ENCODE measurements around the gene CPSF3. TPM values are rescaled to one million over a fixed set of nuclear protein-coding genes. Genes with fewer than 3 reads are reported as not detected.

CPSF3 gene
- total and polyA plus RNA-seq, 2 of the 13 experiments (the other 11 are each of a cell fraction or from before 2014, with no cell fraction given), result 19.8 to 93.0 TPM

- no peak overlapping the region for H3K27ac ChIP-seq (ENCODE audit: extremely low read length, insufficient read depth, low read length)
- H3K36me3 ChIP-seq (replicated peaks in 1 of 2; ENCODE audit: control insufficient read depth in 1 of 2, insufficient read depth in 2 of 2, low read length in 2 of 2), result peaks cover 13 to 46% of the 10 kb centered on the region in 2 experiments
- no peaks in the 10 kb centered on the region for H3K27me3 ChIP-seq (ENCODE audit: control insufficient read depth in 1 of 2, insufficient read depth in 2 of 2, low read length in 2 of 2)
- FAIRE-seq, result no peak
- TF ChIP-seq GFI1 (CRISPR knock-in tag; IDR thresholded peaks at IDR 0.05; ENCODE audit: borderline replicate concordance) (no peak), ELF3 (CRISPR knock-in tag; IDR thresholded peaks at IDR 0.05) (no peak), SMYD3 (CRISPR knock-in tag; IDR thresholded peaks at IDR 0.05) (no peak), ZNF446 (CRISPR knock-in tag; IDR thresholded peaks at IDR 0.05) (no peak), EP300 (IDR thresholded peaks at IDR 0.05; ENCODE audit: low read depth in 2 of 2, low read length in 2 of 2) (no peak), EP300 (CRISPR knock-in tag; IDR thresholded peaks at IDR 0.05; ENCODE audit: borderline replicate concordance) (no peak)
- TF ChIP-seq, protein P1, sequence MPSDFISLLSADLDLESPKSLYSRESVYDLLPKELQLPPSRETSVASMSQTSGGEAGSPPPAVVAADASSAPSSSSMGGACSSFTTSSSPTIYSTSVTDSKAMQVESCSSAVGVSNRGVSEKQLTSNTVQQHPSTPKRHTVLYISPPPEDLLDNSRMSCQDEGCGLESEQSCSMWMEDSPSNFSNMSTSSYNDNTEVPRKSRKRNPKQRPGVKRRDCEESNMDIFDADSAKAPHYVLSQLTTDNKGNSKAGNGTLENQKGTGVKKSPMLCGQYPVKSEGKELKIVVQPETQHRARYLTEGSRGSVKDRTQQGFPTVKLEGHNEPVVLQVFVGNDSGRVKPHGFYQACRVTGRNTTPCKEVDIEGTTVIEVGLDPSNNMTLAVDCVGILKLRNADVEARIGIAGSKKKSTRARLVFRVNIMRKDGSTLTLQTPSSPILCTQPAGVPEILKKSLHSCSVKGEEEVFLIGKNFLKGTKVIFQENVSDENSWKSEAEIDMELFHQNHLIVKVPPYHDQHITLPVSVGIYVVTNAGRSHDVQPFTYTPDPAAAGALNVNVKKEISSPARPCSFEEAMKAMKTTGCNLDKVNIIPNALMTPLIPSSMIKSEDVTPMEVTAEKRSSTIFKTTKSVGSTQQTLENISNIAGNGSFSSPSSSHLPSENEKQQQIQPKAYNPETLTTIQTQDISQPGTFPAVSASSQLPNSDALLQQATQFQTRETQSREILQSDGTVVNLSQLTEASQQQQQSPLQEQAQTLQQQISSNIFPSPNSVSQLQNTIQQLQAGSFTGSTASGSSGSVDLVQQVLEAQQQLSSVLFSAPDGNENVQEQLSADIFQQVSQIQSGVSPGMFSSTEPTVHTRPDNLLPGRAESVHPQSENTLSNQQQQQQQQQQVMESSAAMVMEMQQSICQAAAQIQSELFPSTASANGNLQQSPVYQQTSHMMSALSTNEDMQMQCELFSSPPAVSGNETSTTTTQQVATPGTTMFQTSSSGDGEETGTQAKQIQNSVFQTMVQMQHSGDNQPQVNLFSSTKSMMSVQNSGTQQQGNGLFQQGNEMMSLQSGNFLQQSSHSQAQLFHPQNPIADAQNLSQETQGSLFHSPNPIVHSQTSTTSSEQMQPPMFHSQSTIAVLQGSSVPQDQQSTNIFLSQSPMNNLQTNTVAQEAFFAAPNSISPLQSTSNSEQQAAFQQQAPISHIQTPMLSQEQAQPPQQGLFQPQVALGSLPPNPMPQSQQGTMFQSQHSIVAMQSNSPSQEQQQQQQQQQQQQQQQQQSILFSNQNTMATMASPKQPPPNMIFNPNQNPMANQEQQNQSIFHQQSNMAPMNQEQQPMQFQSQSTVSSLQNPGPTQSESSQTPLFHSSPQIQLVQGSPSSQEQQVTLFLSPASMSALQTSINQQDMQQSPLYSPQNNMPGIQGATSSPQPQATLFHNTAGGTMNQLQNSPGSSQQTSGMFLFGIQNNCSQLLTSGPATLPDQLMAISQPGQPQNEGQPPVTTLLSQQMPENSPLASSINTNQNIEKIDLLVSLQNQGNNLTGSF (CRISPR knock-in tag; IDR thresholded peaks at IDR 0.05), result no peak
- TF ChIP-seq, protein P2, sequence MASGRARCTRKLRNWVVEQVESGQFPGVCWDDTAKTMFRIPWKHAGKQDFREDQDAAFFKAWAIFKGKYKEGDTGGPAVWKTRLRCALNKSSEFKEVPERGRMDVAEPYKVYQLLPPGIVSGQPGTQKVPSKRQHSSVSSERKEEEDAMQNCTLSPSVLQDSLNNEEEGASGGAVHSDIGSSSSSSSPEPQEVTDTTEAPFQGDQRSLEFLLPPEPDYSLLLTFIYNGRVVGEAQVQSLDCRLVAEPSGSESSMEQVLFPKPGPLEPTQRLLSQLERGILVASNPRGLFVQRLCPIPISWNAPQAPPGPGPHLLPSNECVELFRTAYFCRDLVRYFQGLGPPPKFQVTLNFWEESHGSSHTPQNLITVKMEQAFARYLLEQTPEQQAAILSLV (CRISPR knock-in tag; IDR thresholded peaks at IDR 0.05; ENCODE audit: borderline replicate concordance), result no peak
- no peaks in the 10 kb centered on the region for H3K9me3 ChIP-seq (ENCODE audit: low read length)
- POLR2A ChIA-PET, result no interaction called here
- no peaks in the 10 kb centered on the region for H4K20me1 ChIP-seq (ENCODE audit: insufficient read depth, low read length)
- peaks cover 8% of the 10 kb centered on the region; the same call in 1 of the 2 replicates for H3K4me1 ChIP-seq (ENCODE audit: insufficient read depth, low read length)
- in situ Hi-C loops (cut with HindIII; ENCODE audit: extremely low pct_ligation_motif_present, low pct_unique_long_range_greater_than_20kb) (no loop called here), intact Hi-C loops (cut with micrococcal nuclease; ENCODE audit: unreplicated experiment) (no loop called here)
- H3K4me3 ChIP-seq (replicated peaks in 1 of 3; ENCODE audit: insufficient read depth in 1 of 3, low read depth in 2 of 3, low read length in 3 of 3), result no peak overlapping the region
- no TSS peak for BruUV-seq (replicated peaks)
- no peak overlapping the region for H2AFZ ChIP-seq (ENCODE audit: low read length)
- no peak for DNase-seq (ENCODE audit: low spot score)
- H3K4me2 ChIP-seq (ENCODE audit: low read depth, low read length), result no peak overlapping the region
- CTCF ChIA-PET (ENCODE audit: low intra/inter-chr PET ratio, low total read pairs), result no interaction called here
- no peaks in the 10 kb centered on the region for H3K79me2 ChIP-seq (ENCODE audit: insufficient read depth, low read length)
- 93% methylated on average over 7 of the region's 7 CpGs for WGBS (ENCODE audit: low lambda C conversion rate)
- H3K9ac ChIP-seq (ENCODE audit: insufficient read depth, low read depth, low read length), result no peak overlapping the region
- no peak for ATAC-seq
These were observed 40.2 kb downstream of the CPSF3 start for GRCh38 chr2:9463698-9464034.
